Measurements from ENCODE around the gene HSFX4.
"Not testable (repeated sequence)": the region's sequence is repeated elsewhere in the genome, so short reads cannot be mapped to it uniquely, and the experiment has no call there.

HSFX4 gene

DNA sequence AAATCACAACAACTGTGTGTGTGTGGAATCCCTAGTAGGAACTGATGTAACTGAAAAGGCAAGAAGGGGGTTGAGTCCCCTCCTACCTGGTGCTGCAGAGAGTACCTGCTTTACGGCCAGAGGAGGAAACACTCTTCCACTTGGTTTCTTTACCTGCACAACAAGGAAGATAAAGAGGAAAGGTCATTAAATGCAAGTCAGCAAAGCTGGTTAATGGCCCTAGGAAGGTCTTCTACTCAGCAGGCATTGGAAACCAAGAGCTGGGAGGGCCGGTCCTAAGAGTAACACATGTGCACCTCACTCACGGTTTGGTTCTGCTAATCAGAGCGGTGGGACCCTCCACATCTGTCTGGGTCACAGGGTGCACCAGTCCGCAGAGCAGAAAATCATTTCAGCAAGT lies 8.0 kb downstream of the HSFX4 start:
- DNase-seq (ENCODE audit: insufficient read length, low spot score); FAIRE-seq: not testable (repeated sequence)

DNA sequence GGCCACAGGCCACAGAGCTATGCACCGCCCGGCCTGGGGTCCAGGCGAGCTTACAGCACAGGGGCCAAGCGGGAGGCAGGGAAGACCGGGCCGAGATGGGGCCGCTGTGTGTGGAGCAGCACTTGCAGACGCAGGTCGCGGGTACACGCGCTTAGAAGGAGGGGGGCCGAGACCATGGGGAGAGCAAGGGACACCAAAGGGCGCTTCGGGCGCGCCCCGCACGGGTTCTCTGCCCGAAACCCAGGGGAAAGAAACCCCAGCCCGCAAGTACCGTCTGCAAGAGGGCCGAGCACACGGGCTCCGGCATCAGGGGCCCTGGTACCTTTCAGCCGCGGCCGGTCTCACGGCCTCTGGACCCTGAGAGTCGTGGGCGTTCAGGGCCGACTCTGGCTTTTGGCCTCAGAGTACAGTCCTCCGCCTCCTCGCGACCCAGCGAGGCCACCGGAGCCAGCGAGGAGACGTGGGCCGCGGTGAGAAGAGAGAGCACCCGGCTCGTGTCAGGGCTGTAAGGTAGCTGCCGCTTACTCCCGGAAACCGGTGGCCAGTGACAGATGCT lies 8.6 kb downstream of the HSFX4 start:
- DNase-seq (ENCODE audit: insufficient read length, low spot score), result no peak
- no peak for FAIRE-seq

DNA sequence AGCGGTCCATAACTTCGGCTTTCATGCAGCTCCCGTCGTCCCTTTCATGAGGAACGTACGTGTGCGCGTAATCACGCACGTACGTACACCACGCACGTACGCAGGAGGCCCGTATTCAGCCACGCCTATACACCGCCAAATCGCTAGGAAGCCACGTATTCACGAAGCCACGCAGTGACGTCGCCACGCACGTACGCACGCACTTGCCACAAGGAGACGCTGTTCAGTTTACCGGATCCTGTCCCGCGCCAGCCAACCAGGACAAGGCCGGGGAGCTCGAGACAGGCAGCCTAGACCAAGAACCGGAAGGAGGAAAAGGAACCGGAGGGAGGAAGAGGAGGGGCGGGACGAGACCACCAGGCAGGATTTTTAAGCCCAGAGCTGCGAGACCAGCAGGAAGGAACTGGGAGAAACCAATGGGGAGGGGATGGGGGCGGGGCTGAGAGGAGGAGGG lies 9.1 kb downstream of the HSFX4 start, which contains the start of gene EOLA2:
EOLA2 (minus strand) TSS at position 65 of the 454 bp plus-strand sequence. CDS start 4,617 bp downstream, outside the sequence.
- DNase-seq (ENCODE audit: insufficient read length, low spot score) (peak; percentile 36), FAIRE-seq (peak; percentile 58)

DNA sequence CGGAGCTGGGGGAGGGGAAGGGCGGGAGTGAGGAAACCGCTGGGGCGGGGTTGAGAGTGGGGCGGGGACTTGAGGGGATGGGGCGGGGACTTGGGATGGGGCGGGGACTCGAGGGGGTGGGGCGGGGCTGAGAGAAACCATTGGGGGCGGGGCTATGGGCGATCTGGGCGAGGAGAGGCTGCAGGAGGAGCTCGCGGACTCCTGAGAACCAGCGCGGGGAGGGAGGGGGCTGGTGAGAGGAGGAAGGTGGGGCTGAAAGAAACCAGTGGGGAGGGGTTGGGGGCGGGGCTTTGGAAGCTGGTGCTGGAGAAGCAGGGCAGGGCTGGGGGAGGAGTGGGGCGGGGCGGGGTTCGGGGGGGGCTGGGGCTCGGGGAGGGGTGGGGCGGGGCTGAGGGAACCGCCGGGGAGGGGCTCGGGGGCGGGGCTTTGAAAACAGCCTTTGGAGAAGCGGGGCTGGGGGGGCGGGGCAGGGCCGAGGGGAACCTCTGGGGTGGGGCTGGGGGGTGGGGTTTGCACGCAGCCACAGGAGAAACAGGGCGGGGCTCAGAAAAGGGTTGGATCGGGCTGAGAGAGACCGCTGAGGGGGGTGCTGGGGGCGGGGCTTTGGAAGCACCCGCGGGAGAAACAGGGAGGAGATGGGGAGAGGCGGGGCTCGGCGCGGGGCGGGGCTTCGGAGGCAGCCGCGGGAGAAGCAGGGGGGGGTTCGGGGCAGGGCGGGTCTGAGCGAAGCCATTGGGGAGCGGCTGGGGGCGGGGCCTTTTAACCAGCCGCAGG lies 9.7 kb downstream of the HSFX4 start:
- no peak for FAIRE-seq

GRCh38 chrX:149939655-149939904 lies 10.2 kb downstream of the HSFX4 start:
- FAIRE-seq, result no peak
- DNase-seq (ENCODE audit: insufficient read length, low spot score), result no peak

More for the DNA sequence above, 9.7 kb downstream of the HSFX4 start:
- DNase-seq (ENCODE audit: insufficient read length, low spot score), result peak; percentile 23

- DNase-seq (ENCODE audit: insufficient read length, low spot score) (peak; percentile 28), FAIRE-seq (no peak)
Observed at GRCh38 chrX:149939905-149940673, 10.7 kb downstream of the HSFX4 start.

- DNase-seq (ENCODE audit: insufficient read length, low spot score); FAIRE-seq: not testable (repeated sequence)
Observed at GRCh38 chrX:149940674-149941024, 11.3 kb downstream of the HSFX4 start.

DNA sequence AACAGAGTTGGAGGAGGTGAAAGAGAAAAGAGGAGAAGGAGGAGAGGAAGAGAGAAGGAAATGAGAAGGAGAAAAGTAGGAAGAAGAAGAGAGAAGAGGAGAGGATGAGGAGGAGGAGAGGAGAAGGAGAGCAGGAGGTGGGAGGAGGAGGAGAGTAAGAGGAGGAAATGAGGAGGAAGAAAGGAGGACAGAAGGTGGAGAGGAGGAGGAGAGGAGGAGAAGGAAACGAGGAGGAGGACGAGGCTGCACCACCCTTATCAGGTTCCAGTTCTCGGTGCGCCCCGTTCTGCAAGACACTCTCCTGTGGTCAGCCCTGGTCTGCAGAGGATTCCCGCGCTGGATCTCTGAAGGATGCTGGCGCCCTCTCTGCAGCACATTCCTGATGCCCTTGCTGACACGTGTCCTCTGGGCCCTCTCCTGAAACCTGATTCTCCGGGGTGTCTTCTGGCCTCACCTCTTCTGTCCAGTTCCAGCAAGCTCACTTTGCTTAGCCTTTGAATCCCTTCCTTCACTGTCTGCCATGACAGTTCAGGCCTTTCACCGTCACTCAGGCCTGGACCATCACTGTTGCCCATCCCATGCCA lies 15.8 kb downstream of the HSFX4 start:
- not testable (repeated sequence) for FAIRE-seq; DNase-seq (ENCODE audit: insufficient read length, low spot score)

- FAIRE-seq, result not testable (repeated sequence)
Observed at GRCh38 chrX:149945820-149946219, 16.4 kb downstream of the HSFX4 start.

DNA sequence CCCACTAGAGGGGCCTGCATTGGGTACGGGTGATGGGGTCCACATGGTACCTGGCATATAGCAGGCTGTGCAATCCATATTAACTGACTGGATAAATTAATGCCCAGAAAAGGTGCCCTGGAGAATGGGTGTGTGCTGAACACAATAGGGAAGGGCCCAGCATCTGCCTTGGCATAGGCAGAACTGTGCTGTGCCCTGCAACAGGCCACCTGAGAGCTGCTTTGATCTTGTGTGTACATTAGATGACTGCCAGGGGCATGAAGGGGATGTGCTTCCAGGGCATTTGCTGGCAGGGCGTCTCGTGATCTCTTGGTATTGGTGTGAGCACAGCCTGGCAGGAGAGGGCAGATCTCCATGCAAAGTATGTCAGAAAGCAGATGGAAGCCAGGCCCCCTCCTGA lies 17.6 kb downstream of the HSFX4 start:
- DNase-seq (ENCODE audit: insufficient read length, low spot score); FAIRE-seq: not testable (repeated sequence)

More at GRCh38 chrX:149945820-149946219, 16.4 kb downstream of the HSFX4 start:
- DNase-seq (ENCODE audit: insufficient read length, low spot score), result not testable (repeated sequence)

DNA sequence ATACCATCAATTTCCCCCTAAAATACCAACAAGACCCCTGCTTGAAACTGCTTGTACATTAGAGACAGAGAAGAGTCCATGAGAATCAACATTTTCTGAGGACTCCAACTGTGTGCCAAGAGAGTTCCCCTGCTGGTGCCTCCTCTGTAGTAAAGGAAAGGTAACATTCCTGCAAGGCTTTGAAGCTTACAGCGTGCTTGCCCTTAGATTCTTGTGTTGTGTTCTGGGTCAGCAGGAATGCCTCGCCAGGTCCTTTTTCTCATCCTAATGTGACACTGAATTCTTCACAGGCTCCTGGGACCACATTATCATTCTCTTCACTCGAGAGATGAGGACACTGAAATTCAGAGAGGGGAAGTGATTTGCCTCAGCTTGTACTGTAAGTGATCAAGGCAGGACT lies 18.6 kb downstream of the HSFX4 start:
- DNase-seq (ENCODE audit: insufficient read length, low spot score), result no peak
- FAIRE-seq, result no peak

- FAIRE-seq (no peak), DNase-seq (ENCODE audit: insufficient read length, low spot score) (no peak)
Observed at GRCh38 chrX:149949743-149950436, 20.5 kb downstream of the HSFX4 start.

- no peak for FAIRE-seq
- DNase-seq (ENCODE audit: insufficient read length, low spot score), result peak; percentile 5
Observed at GRCh38 chrX:149950681-149951080, 21.3 kb downstream of the HSFX4 start.

- FAIRE-seq, result no peak
- DNase-seq (ENCODE audit: insufficient read length, low spot score), result no peak
Observed at GRCh38 chrX:149961572-149961971, 32.2 kb downstream of the HSFX4 start.

DNA sequence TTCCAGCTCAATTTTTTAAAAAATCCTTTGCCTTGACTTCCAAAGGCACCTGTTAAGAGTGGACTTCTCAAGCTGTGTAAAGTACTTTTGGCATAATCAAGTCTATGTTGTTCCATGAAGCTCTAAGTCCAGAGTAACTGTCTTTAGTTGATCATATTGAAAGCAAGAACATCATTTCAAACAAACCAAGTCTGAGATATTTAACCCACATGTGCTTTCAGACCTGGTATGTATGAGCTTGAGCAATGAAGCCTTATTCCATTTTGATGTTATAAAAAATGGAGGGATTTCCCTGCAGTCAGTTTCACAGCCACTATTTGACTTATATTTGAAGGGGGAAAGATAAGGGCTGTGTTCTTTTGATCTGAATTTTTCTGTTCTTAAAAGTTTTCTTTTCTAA lies 32.6 kb downstream of the HSFX4 start:
- DNase-seq (ENCODE audit: insufficient read length, low spot score) (no peak), FAIRE-seq (no peak)

DNA sequence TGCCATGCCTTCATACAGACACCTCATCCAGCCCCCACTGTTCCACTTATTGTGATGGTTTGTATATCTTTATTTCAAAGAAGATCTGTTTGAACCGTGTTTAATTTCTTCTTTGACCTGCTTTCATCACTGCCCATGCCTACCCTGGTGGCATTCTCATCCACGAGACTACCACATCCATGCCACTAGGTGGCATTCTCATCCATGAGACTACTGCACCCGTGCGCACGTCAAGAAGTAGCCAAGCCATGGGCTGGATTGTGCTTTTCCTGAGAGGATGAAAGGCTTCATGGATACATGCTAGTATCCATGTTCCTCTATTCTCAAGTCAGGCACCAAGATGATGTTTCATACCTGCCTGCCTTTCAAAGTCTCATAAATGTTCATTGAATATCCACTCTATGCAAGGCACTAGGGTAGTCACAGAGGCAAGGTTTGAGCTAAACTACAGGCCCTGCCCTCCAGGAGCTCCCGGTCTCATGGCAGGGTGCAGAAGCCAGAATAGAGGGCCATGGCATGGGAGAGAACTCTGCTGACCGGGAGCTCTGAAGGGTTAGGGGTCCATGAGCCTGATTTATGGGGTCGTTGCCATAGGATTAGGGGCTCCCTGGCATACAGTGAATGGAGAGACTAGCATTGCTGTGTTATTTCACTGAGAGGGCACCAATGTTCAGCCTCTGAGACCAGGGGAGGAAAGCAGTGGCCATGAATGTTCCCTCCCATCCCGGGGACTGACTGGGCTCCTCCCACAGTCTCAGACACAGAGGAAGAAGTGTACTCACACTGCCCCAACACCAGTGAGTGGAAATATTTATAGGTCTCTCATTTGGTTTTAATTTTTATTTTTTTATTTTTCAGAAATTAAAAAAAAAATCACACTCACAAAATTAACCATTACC lies 33.7 kb downstream of the HSFX4 start:
- DNase-seq (ENCODE audit: insufficient read length, low spot score) (peak; percentile 10), FAIRE-seq (no peak)

GRCh38 chrX:149979126-149979644 lies 49.8 kb downstream of the HSFX4 start:
- no peak for DNase-seq (ENCODE audit: insufficient read length, low spot score)
- FAIRE-seq, result no peak
